GM18870 (cell line): ENCODE results near the gene C2orf15.
A peak's percentile ranks its signal among the peaks of the same experiment; 100 is the strongest.
"Not testable (repeated sequence)": the region's sequence is repeated elsewhere in the genome, so short reads cannot be mapped to it uniquely, and the experiment has no call there.

Source experiments
- ATAC-seq: cut with Tn5 transposase; IDR thresholded peaks from one replicate; pipeline ENCODE4 v1.9.1; 2021; ENCODE audit warnings: moderate library complexity; ENCODE audit not compliant: unreplicated experiment

Gene C2orf15

GRCh38 chr2:99141110-99142108 is at the start of gene C2orf15:
C2orf15 (plus strand) TSS chr2:99141707; CDS start chr2:99150559, 8,852 bp downstream.
- peak; percentile 72 for ATAC-seq

GRCh38 chr2:99096728-99097127 is 44.8 kb upstream of the C2orf15 start:
- ATAC-seq: no peak

- ATAC-seq: no peak
Observed at GRCh38 chr2:99101697-99102096, 39.8 kb upstream of the C2orf15 start.

GRCh38 chr2:99104006-99104405 is 37.5 kb upstream of the C2orf15 start:
- no peak for ATAC-seq

- no peak for ATAC-seq
Observed at GRCh38 chr2:99106913-99107312, 34.6 kb upstream of the C2orf15 start.

GRCh38 chr2:99111236-99111635 is 30.3 kb upstream of the C2orf15 start:
- no peak for ATAC-seq

GRCh38 chr2:99111945-99112344 is 29.6 kb upstream of the C2orf15 start:
- no peak for ATAC-seq

- no peak for ATAC-seq
Observed at GRCh38 chr2:99112617-99113016, 28.9 kb upstream of the C2orf15 start.

GRCh38 chr2:99127981-99128380 is 13.5 kb upstream of the C2orf15 start:
- no peak for ATAC-seq

- ATAC-seq: not testable (repeated sequence)
Observed at GRCh38 chr2:99135044-99135556, 6.4 kb upstream of the C2orf15 start.

GRCh38 chr2:99139003-99139402 is 2.5 kb upstream of the C2orf15 start:
- ATAC-seq: no peak

GRCh38 chr2:99140056-99140859 is 1.2 kb upstream of the C2orf15 start:
- ATAC-seq: no peak

- peak; percentile 29 for ATAC-seq
Observed at GRCh38 chr2:99140860-99141109, 722 bp upstream of the C2orf15 start.

- no peak for ATAC-seq
Observed at GRCh38 chr2:99150706-99151105, 9.2 kb downstream of the C2orf15 start.

- ATAC-seq: no peak
Observed at GRCh38 chr2:99152199-99152895, 10.8 kb downstream of the C2orf15 start.

- no peak for ATAC-seq
Observed at GRCh38 chr2:99153921-99154604, 12.6 kb downstream of the C2orf15 start.

GRCh38 chr2:99154643-99155536 is 13.4 kb downstream of the C2orf15 start, which contains the start of the genes LIPT1 and TSGA10:
LIPT1 (plus strand) TSS chr2:99154967; CDS start chr2:99161958, 6,991 bp downstream.
TSGA10 (minus strand) TSS chr2:99154942; CDS start chr2:99109439, 45,503 bp downstream.
- ATAC-seq: peak; percentile 86

- no peak for ATAC-seq
Observed at GRCh38 chr2:99156891-99157290, 15.4 kb downstream of the C2orf15 start.

- ATAC-seq: no peak
Observed at GRCh38 chr2:99158599-99158998, 17.1 kb downstream of the C2orf15 start.
